NCI-H345 (cell line): Measurements from ENCODE around the gene CADPS.

Experiments used
- DNase-seq: peaks from one replicate; lab custom pipeline; 2025; lab: John Stamatoyannopoulos, UW

The CADPS gene

GRCh38 chr3:62373215-62373614 lies 502.0 kb downstream of the CADPS start, which contains the start of gene FEZF2:
TSS of gene FEZF2 (minus strand) at chr3:62373550. CDS start at chr3:62372868, 682 bp downstream.
- no peak for DNase-seq

- DNase-seq = no peak
These were observed 502.6 kb downstream of the CADPS start for GRCh38 chr3:62372621-62373041.

GRCh38 chr3:62371720-62372591 lies 503.3 kb downstream of the CADPS start:
- DNase-seq = no peak

GRCh38 chr3:62370858-62371719 lies 504.1 kb downstream of the CADPS start:
- DNase-seq = no peak

- no peak for DNase-seq
These were observed 504.9 kb downstream of the CADPS start for GRCh38 chr3:62370112-62370857.

GRCh38 chr3:62369476-62369743 lies 505.8 kb downstream of the CADPS start:
- no peak for DNase-seq

GRCh38 chr3:62368705-62369475 lies 506.3 kb downstream of the CADPS start:
- DNase-seq = no peak

- DNase-seq = no peak
These were observed 506.9 kb downstream of the CADPS start for GRCh38 chr3:62368290-62368704.

GRCh38 chr3:62367763-62368195 lies 507.4 kb downstream of the CADPS start:
- no peak for DNase-seq

GRCh38 chr3:62366126-62366484 lies 509.1 kb downstream of the CADPS start:
- DNase-seq = no peak

GRCh38 chr3:62365391-62366125 lies 509.7 kb downstream of the CADPS start:
- no peak for DNase-seq

- DNase-seq = no peak
These were observed 511.0 kb downstream of the CADPS start for GRCh38 chr3:62364191-62364590.

- DNase-seq = no peak
These were observed 511.9 kb downstream of the CADPS start for GRCh38 chr3:62363275-62363674.

- no peak for DNase-seq
These were observed 513.4 kb downstream of the CADPS start for GRCh38 chr3:62361824-62362223.

GRCh38 chr3:62361261-62361660 lies 514.0 kb downstream of the CADPS start:
- no peak for DNase-seq

GRCh38 chr3:62359531-62359930 lies 515.7 kb downstream of the CADPS start:
- no peak for DNase-seq

- DNase-seq = no peak
These were observed 518.9 kb downstream of the CADPS start for GRCh38 chr3:62356356-62356755.

GRCh38 chr3:62355703-62356102 lies 519.5 kb downstream of the CADPS start:
- no peak for DNase-seq
